Left lung (tissue), 10 donors: ENCODE results near the gene TRIM9. TPM values are rescaled to one million over a fixed set of nuclear protein-coding genes. Genes with fewer than 3 reads are reported as not detected.
"Not testable (repeated sequence)": the region's sequence is repeated elsewhere in the genome, so short reads cannot be mapped to it uniquely, and the experiment has no call there.

Source experiments
- ATAC-seq: fragments of 200-7000 bp; cut with Tn5 transposase; one replicate; pipeline ENCODE4 v1.9.1; 2020; ENCODE audit warnings: moderate library complexity
- DNase-seq, 4 donors: peaks; one replicate each; pipeline ENCODE4 v3.0.0-alpha.2; 2013 to 2020
- H3K27ac ChIP-seq, 2 donors: fragments of 200-600 bp; sonication (generic) in 1 of 2; one replicate each; pipeline versions ENCODE4 v1.5.0 to v1.8.0; 2020 to 2021
- H3K27me3 ChIP-seq, 2 donors: fragments of 200-600 bp; sonication (generic) in 1 of 2; one replicate each; pipeline versions ENCODE4 v1.5.0 to v1.8.0; 2020 to 2021
- H3K36me3 ChIP-seq, 2 donors: fragments of 200-600 bp; sonication (generic) in 1 of 2; one replicate each; pipeline versions ENCODE4 v1.5.0 to v1.8.0; 2020 to 2021
- H3K4me1 ChIP-seq, 2 donors: fragments of 200-600 bp; one replicate each; pipeline ENCODE4 v1.8.0; 2021
- H3K4me3 ChIP-seq, 2 donors: fragments of 200-600 bp; sonication (generic) in 1 of 2; one replicate each; pipeline versions ENCODE4 v1.5.0 to v1.8.0; 2020 to 2021; ENCODE audit warnings: mild to moderate bottlenecking in 1 of 2
- H3K9me3 ChIP-seq, 2 donors: fragments of 200-600 bp; sonication (generic) in 1 of 2; one replicate each; pipeline versions ENCODE4 v1.5.0 to v1.8.0; 2020 to 2021
- CTCF ChIP-seq, 2 donors: fragments of 200-600 bp; sonication (generic) in 1 of 2; IDR thresholded peaks; one replicate each; pipeline versions ENCODE4 v1.5.0 to v1.8.0; 2021; ENCODE audit warnings: antibody characterized with exemption in 2 of 2
- intact Hi-C, 2 donors: fragments of 100-400 bp; cut with DNase I; formaldehyde crosslinking; loops; one replicate each; pipeline versions ENCODE4 v1.11.2 to v1.14.2; 2022
- polyA plus RNA-seq, 6 donors: library from polyadenylated mRNA; unstranded; fragments of 120-200 nt; gene quantifications; one replicate each; pipeline ENCODE4 v1.2.1, GENCODE V29; 2013; ENCODE audit not compliant: insufficient read length in 6 of 6
- total RNA-seq, 2 donors: library from RNA; stranded (reverse); fragmentation: NEBNext Ultra II Directional; extraction: Animal tissue kit (Norgen Biotek cat#: 25700); gene quantifications; one replicate each; pipeline ENCODE4 v1.2.1, GENCODE V29; 2021
- donor health status: DM: no; HTN: yes; CAD: no.
- donor health status: DM: no; HTN: no; CAD: no.

Gene TRIM9
- total and polyA plus RNA-seq, 8 donors = 0.47 to 1.4 (median 1.0) TPM

GRCh38 chr14:50943261-50943942 lies 151.5 kb downstream of the TRIM9 start:
- ATAC-seq = peak; percentile 77
- Histone ChIP-seq H3K4me1 (peaks cover 0 to 31% of the 10 kb centered on the region in 2 donors), H3K9me3 (no peaks in the 10 kb centered on the region), H3K27me3 (peaks cover 0 to 11% of the 10 kb centered on the region in 2 donors), H3K36me3 (peaks cover 0 to 9% of the 10 kb centered on the region in 2 donors), H3K27ac (peak overlapping the region; percentile 85 to 92), H3K4me3 (peak overlapping the region; percentile 78 to 80)
- TF ChIP-seq CTCF (IDR thresholded peaks at IDR 0.05) = no peak
- intact Hi-C loops = no loop called here
- DNase-seq = peak; percentile 20 to 86 (median 56)

GRCh38 chr14:50941638-50942037 lies 153.3 kb downstream of the TRIM9 start:
- DNase-seq, ATAC-seq, H3K36me3 ChIP-seq, H3K9me3 ChIP-seq, H3K4me3 ChIP-seq, intact Hi-C loops, H3K27ac ChIP-seq: not testable (repeated sequence)
- Histone ChIP-seq H3K4me1 (peaks cover 0 to 49% of the 10 kb centered on the region in 2 donors), H3K27me3 (peaks cover 0 to 11% of the 10 kb centered on the region in 2 donors)

- intact Hi-C loops = no loop called here
- Histone ChIP-seq H3K4me1 (peaks cover 0 to 54% of the 10 kb centered on the region in 2 donors), H3K27me3 (peaks cover 0 to 11% of the 10 kb centered on the region in 2 donors), H3K4me3 (no peak overlapping the region), H3K27ac (peak overlapping the region in 1 of 2 donors; percentile 13), H3K36me3 (peaks cover 0 to 9% of the 10 kb centered on the region in 2 donors), H3K9me3 (no peaks in the 10 kb centered on the region)
- DNase-seq (no peak), ATAC-seq (no peak)
- TF ChIP-seq CTCF (IDR thresholded peaks at IDR 0.05) = no peak
These were observed 153.8 kb downstream of the TRIM9 start for GRCh38 chr14:50941151-50941550.

- no peaks in the 10 kb centered on the region for H3K27me3 ChIP-seq
- ATAC-seq (no peak), DNase-seq (no peak)
- peaks cover 0 to 47% of the 10 kb centered on the region in 2 donors for H3K4me1 ChIP-seq
- peak overlapping the region in 1 of 2 donors; percentile 85 for H3K27ac ChIP-seq
- no peak for TF ChIP-seq CTCF (IDR thresholded peaks at IDR 0.05)
- peaks cover 0 to 21% of the 10 kb centered on the region in 2 donors for H3K36me3 ChIP-seq
- H3K9me3 ChIP-seq = no peaks in the 10 kb centered on the region
- intact Hi-C loops = no loop called here
- H3K4me3 ChIP-seq = no peak overlapping the region
These were observed 157.1 kb downstream of the TRIM9 start for GRCh38 chr14:50937800-50938199.

GRCh38 chr14:50937325-50937724 lies 157.6 kb downstream of the TRIM9 start:
- DNase-seq = no peak
- no peak for TF ChIP-seq CTCF (IDR thresholded peaks at IDR 0.05)
- H3K36me3 ChIP-seq = peaks cover 0 to 21% of the 10 kb centered on the region in 2 donors
- no peak overlapping the region for H3K4me3 ChIP-seq
- intact Hi-C loops = no loop called here
- no peaks in the 10 kb centered on the region for H3K27me3 ChIP-seq
- ATAC-seq = peak; percentile 34
- peaks cover 0 to 44% of the 10 kb centered on the region in 2 donors for H3K4me1 ChIP-seq
- H3K27ac ChIP-seq = peak overlapping the region; percentile 16 to 85
- no peaks in the 10 kb centered on the region for H3K9me3 ChIP-seq
